HEK293 (cell line): ENCODE data around the gene RNF217.

Experiments used
- HOXC10 ChIP-seq: sonication (generic); formaldehyde crosslinking; IDR thresholded peaks from 2 replicates; pipeline ENCODE4 v1.8.1; 2023; ENCODE audit warnings: mild to moderate bottlenecking, missing genetic modification reagents
- KLF9 ChIP-seq: fragments of 450-650 bp; formaldehyde crosslinking; IDR thresholded peaks from 2 replicates; pipeline ENCODE4 v1.5.1; 2016; ENCODE audit warnings: missing biosample characterization, missing genetic modification characterization, low read depth
- MYNN ChIP-seq: fragments of 450-650 bp; formaldehyde crosslinking; IDR thresholded peaks from 2 replicates; pipeline ENCODE4 v1.5.1; 2016; ENCODE audit warnings: missing biosample characterization, missing genetic modification characterization, borderline replicate concordance
- PRDM1 ChIP-seq: fragments of 450-650 bp; formaldehyde crosslinking; IDR thresholded peaks from 2 replicates; pipeline ENCODE4; 2016; ENCODE audit warnings: missing biosample characterization, missing genetic modification characterization
- SCRT2 ChIP-seq: fragments of 450-650 bp; formaldehyde crosslinking; IDR thresholded peaks from 2 replicates; pipeline ENCODE4 v1.5.1; 2016; ENCODE audit warnings: missing biosample characterization, missing genetic modification characterization
- YY1 ChIP-seq: fragments of 450-650 bp; formaldehyde crosslinking; IDR thresholded peaks from 2 replicates; pipeline ENCODE4 v1.5.1; 2018; ENCODE audit warnings: missing biosample characterization, missing genetic modification characterization
- YY2 ChIP-seq: fragments of 450-650 bp; formaldehyde crosslinking; IDR thresholded peaks from 2 replicates; pipeline ENCODE4 v1.5.1; 2016; ENCODE audit warnings: missing biosample characterization, missing genetic modification characterization
- ZBTB1 ChIP-seq: fragments of 450-650 bp; formaldehyde crosslinking; IDR thresholded peaks from 2 replicates; pipeline ENCODE4 v1.5.1; 2016; ENCODE audit warnings: missing biosample characterization, missing genetic modification characterization
- ZBTB44 ChIP-seq: fragments of 450-650 bp; IDR thresholded peaks from 2 replicates; pipeline ENCODE4 v1.5.1; 2018; ENCODE audit warnings: missing biosample characterization, mild to moderate bottlenecking, missing genetic modification characterization
- ZBTB7A ChIP-seq: fragments of 450-650 bp; formaldehyde crosslinking; IDR thresholded peaks from 2 replicates; pipeline ENCODE4 v1.5.1; 2016; ENCODE audit warnings: low read depth, missing biosample characterization, missing genetic modification characterization
- ZEB2 ChIP-seq: fragments of 450-650 bp; formaldehyde crosslinking; IDR thresholded peaks from 2 replicates; pipeline ENCODE4 v1.5.1; 2016; ENCODE audit warnings: missing biosample characterization, missing genetic modification characterization
- ZFP69B ChIP-seq: fragments of 450-650 bp; formaldehyde crosslinking; IDR thresholded peaks from 2 replicates; pipeline ENCODE4 v1.5.1; 2016; ENCODE audit warnings: missing biosample characterization, missing genetic modification characterization
- ZNF112 ChIP-seq: fragments of 450-650 bp; formaldehyde crosslinking; IDR thresholded peaks from 2 replicates; pipeline ENCODE4 v1.5.0; 2017; ENCODE audit warnings: missing biosample characterization, missing genetic modification characterization
- ZNF114 ChIP-seq: fragments of 450-650 bp; formaldehyde crosslinking; IDR thresholded peaks from 2 replicates; pipeline ENCODE4 v1.5.0; 2017; ENCODE audit warnings: missing biosample characterization, missing genetic modification characterization
- ZNF174 ChIP-seq: fragments of 450-650 bp; formaldehyde crosslinking; IDR thresholded peaks from 2 replicates; pipeline ENCODE4 v1.5.0; 2017; ENCODE audit warnings: missing biosample characterization, mild to moderate bottlenecking, missing genetic modification characterization
- ZNF211 ChIP-seq: fragments of 450-650 bp; formaldehyde crosslinking; IDR thresholded peaks from 2 replicates; pipeline ENCODE4 v1.5.1; 2016; ENCODE audit warnings: low read depth, missing biosample characterization, missing genetic modification characterization
- ZNF239 ChIP-seq: fragments of 450-650 bp; formaldehyde crosslinking; IDR thresholded peaks from 2 replicates; pipeline ENCODE4 v1.5.1; 2016; ENCODE audit warnings: missing biosample characterization, missing genetic modification characterization
- ZNF24 ChIP-seq: fragments of 450-650 bp; formaldehyde crosslinking; IDR thresholded peaks from 2 replicates; pipeline ENCODE4 v1.5.1; 2016; ENCODE audit warnings: missing biosample characterization, missing genetic modification characterization
- ZNF341 ChIP-seq: fragments of 450-650 bp; formaldehyde crosslinking; IDR thresholded peaks from 2 replicates; pipeline ENCODE4; 2016; ENCODE audit warnings: low read depth, missing biosample characterization, missing genetic modification characterization
- ZNF394 ChIP-seq: fragments of 450-650 bp; formaldehyde crosslinking; IDR thresholded peaks from 2 replicates; pipeline ENCODE4 v1.5.1; 2016; ENCODE audit warnings: missing biosample characterization, missing genetic modification characterization, mild to moderate bottlenecking, moderate library complexity, borderline replicate concordance
- ZNF398 ChIP-seq: fragments of 450-650 bp; formaldehyde crosslinking; IDR thresholded peaks from 2 replicates; pipeline ENCODE4 v1.5.1; 2017; ENCODE audit warnings: missing biosample characterization, missing genetic modification characterization
- ZNF426 ChIP-seq: fragments of 450-650 bp; formaldehyde crosslinking; IDR thresholded peaks from 2 replicates; pipeline ENCODE4 v1.5.1; 2017; ENCODE audit warnings: missing biosample characterization, missing genetic modification characterization, mild to moderate bottlenecking, inconsistent platforms, moderate library complexity
- ZNF433 ChIP-seq: fragments of 450-650 bp; formaldehyde crosslinking; IDR thresholded peaks from 2 replicates; pipeline ENCODE4 v1.5.1; 2016; ENCODE audit warnings: missing biosample characterization, missing genetic modification characterization, low read depth
- ZNF473 ChIP-seq: fragments of 450-650 bp; formaldehyde crosslinking; IDR thresholded peaks from 2 replicates; pipeline ENCODE4 v1.5.1; 2017; ENCODE audit warnings: missing biosample characterization, missing genetic modification characterization
- ZNF501 ChIP-seq: fragments of 450-650 bp; formaldehyde crosslinking; IDR thresholded peaks from 2 replicates; pipeline ENCODE4 v1.5.1; 2016; ENCODE audit warnings: missing biosample characterization, missing genetic modification characterization
- ZNF510 ChIP-seq: fragments of 450-650 bp; formaldehyde crosslinking; IDR thresholded peaks from 2 replicates; pipeline ENCODE4 v1.5.1; 2018; ENCODE audit warnings: mild to moderate bottlenecking, missing genetic modification characterization, missing biosample characterization; ENCODE audit not compliant: insufficient replicate concordance
- ZNF513 ChIP-seq: fragments of 450-650 bp; IDR thresholded peaks from 2 replicates; pipeline ENCODE4 v1.5.1; 2018; ENCODE audit warnings: missing biosample characterization, missing genetic modification characterization
- ZNF560 ChIP-seq: fragments of 450-650 bp; formaldehyde crosslinking; IDR thresholded peaks from 2 replicates; pipeline ENCODE4 v1.5.1; 2017; ENCODE audit warnings: missing biosample characterization, missing genetic modification characterization, borderline replicate concordance
- ZNF580 ChIP-seq: fragments of 450-650 bp; formaldehyde crosslinking; IDR thresholded peaks from 2 replicates; pipeline ENCODE4 v1.5.1; 2016; ENCODE audit warnings: missing biosample characterization, missing genetic modification characterization
- ZNF621 ChIP-seq: fragments of 450-650 bp; formaldehyde crosslinking; IDR thresholded peaks from 2 replicates; pipeline ENCODE4 v1.5.1; 2017; ENCODE audit warnings: missing biosample characterization, missing genetic modification characterization
- ZNF623 ChIP-seq: fragments of 450-650 bp; formaldehyde crosslinking; IDR thresholded peaks from 2 replicates; pipeline ENCODE4 v1.5.1; 2016; ENCODE audit warnings: missing biosample characterization, missing genetic modification characterization
- ZNF626 ChIP-seq: fragments of 450-650 bp; sonication (Bioruptor Pico); formaldehyde crosslinking; IDR thresholded peaks from 2 replicates; pipeline ENCODE4 v1.5.1; 2018; ENCODE audit warnings: missing biosample characterization, missing genetic modification characterization, inconsistent platforms
- ZNF645 ChIP-seq: fragments of 450-650 bp; formaldehyde crosslinking; IDR thresholded peaks from 2 replicates; pipeline ENCODE4; 2016; ENCODE audit warnings: missing biosample characterization, missing genetic modification characterization
- ZNF664 ChIP-seq: fragments of 450-650 bp; formaldehyde crosslinking; IDR thresholded peaks from 2 replicates; pipeline ENCODE4 v1.5.1; 2016; ENCODE audit warnings: missing biosample characterization, missing genetic modification characterization
- ZNF677 ChIP-seq: fragments of 450-650 bp; IDR thresholded peaks from 2 replicates; pipeline ENCODE4 v1.5.0; 2018; ENCODE audit warnings: missing biosample characterization, mild to moderate bottlenecking, missing genetic modification characterization, moderate library complexity
- ZNF791 ChIP-seq: fragments of 450-650 bp; formaldehyde crosslinking; IDR thresholded peaks from 2 replicates; pipeline ENCODE4 v1.5.1; 2016; ENCODE audit warnings: missing biosample characterization, missing genetic modification characterization

The RNF217 gene

GRCh38 chr6:124949706-124950105 lies 12.5 kb upstream of the RNF217 start (continued):
- TF ChIP-seq ZBTB44: no peak
- no peak for TF ChIP-seq ZNF174
- no peak for TF ChIP-seq ZNF211 (tag by site-specific recombination)
- peak; percentile 56; the same call in 1 of the 2 replicates for TF ChIP-seq ZNF24
- no peak for TF ChIP-seq ZNF626 (tag by site-specific recombination)
- TF ChIP-seq ZNF560 (tag by site-specific recombination): no peak
- no peak for TF ChIP-seq ZNF791 (tag by site-specific recombination)
- 0 out of 2 replicates have a peak, but pooled peaks have one; percentile 17 for TF ChIP-seq YY2
- peak; percentile 29; the same call in 1 of the 2 replicates for TF ChIP-seq ZNF398 (tag by site-specific recombination)
- TF ChIP-seq ZNF580: 0 out of 2 replicates have a peak, but pooled peaks have one; percentile 13
- no peak for TF ChIP-seq ZBTB1
- no peak for TF ChIP-seq ZNF341 (tag by site-specific recombination)
- no peak for TF ChIP-seq ZBTB7A
- no peak for TF ChIP-seq ZNF645 (tag by site-specific recombination)
- TF ChIP-seq ZNF501 (tag by site-specific recombination): no peak
- no peak for TF ChIP-seq ZNF112 (tag by site-specific recombination)
- no peak for TF ChIP-seq HOXC10 (CRISPR knock-in tag)
- TF ChIP-seq ZNF664 (tag by site-specific recombination): no peak
- TF ChIP-seq YY1 (tag by site-specific recombination): no peak
- no peak for TF ChIP-seq ZNF510 (tag by site-specific recombination)
- TF ChIP-seq ZNF513 (tag by site-specific recombination): no peak
- no peak for TF ChIP-seq KLF9 (tag by site-specific recombination)
- TF ChIP-seq ZNF426 (tag by site-specific recombination): no peak
- TF ChIP-seq ZNF433 (tag by site-specific recombination): no peak
- TF ChIP-seq ZNF621 (tag by site-specific recombination): no peak
- TF ChIP-seq ZFP69B (tag by site-specific recombination): 0 out of 2 replicates have a peak, but pooled peaks have one; percentile 25
- no peak for TF ChIP-seq ZNF239
- no peak for TF ChIP-seq SCRT2 (tag by site-specific recombination)
- TF ChIP-seq ZNF473 (tag by site-specific recombination): no peak
- peak; percentile 78; the same call in 1 of the 2 replicates for TF ChIP-seq ZEB2
- no peak for TF ChIP-seq PRDM1
- no peak for TF ChIP-seq ZNF677 (tag by site-specific recombination)
- TF ChIP-seq ZNF114 (tag by site-specific recombination): no peak
- peak; percentile 55; the same call in 1 of the 2 replicates for TF ChIP-seq ZNF394 (tag by site-specific recombination)
- no peak for TF ChIP-seq MYNN (tag by site-specific recombination)
- TF ChIP-seq ZNF623: no peak
